ENCODE data around the gene PPM1H. TPM values are rescaled to one million over a fixed set of nuclear protein-coding genes. Genes with fewer than 3 reads are reported as not detected.

Gene PPM1H
- total RNA-seq, 1 donor from 2014 or later = not detected

GRCh38 chr12:62933602-62934238 is 1.2 kb downstream of the PPM1H start:
- no peak for DNase-seq (ENCODE audit: low spot score)
- Mint-ChIP-seq H3K9me3 (no peaks in the 10 kb centered on the region), H3K27me3 (ENCODE audit: low read depth) (peaks cover 37% of the 10 kb centered on the region), H3K4me1 (ENCODE audit: low read depth) (peaks cover 6% of the 10 kb centered on the region), H3K4me3 (ENCODE audit: low read depth) (peak overlapping the region; percentile 83), H3K27ac (no peak overlapping the region), H3K36me3 (ENCODE audit: low read depth) (no peaks in the 10 kb centered on the region)
- intact Hi-C loops (cut with micrococcal nuclease) = loop anchor here (10.0 kb wide), 1 partner anchor 119 kb away; no protein-coding TSS in a partner anchor

- intact Hi-C loops (cut with micrococcal nuclease) = loop anchor here (10.0 kb wide), 1 partner anchor 118 kb away; no protein-coding TSS in a partner anchor
- no peak for DNase-seq (ENCODE audit: low spot score)
- Mint-ChIP-seq H3K4me1 (ENCODE audit: low read depth) (peaks cover 6% of the 10 kb centered on the region), H3K4me3 (ENCODE audit: low read depth) (no peak overlapping the region), H3K27ac (no peak overlapping the region), H3K27me3 (ENCODE audit: low read depth) (peaks cover 37% of the 10 kb centered on the region), H3K9me3 (no peaks in the 10 kb centered on the region), H3K36me3 (ENCODE audit: low read depth) (no peaks in the 10 kb centered on the region)
Observed at GRCh38 chr12:62933220-62933601, 1.7 kb downstream of the PPM1H start.

DNA sequence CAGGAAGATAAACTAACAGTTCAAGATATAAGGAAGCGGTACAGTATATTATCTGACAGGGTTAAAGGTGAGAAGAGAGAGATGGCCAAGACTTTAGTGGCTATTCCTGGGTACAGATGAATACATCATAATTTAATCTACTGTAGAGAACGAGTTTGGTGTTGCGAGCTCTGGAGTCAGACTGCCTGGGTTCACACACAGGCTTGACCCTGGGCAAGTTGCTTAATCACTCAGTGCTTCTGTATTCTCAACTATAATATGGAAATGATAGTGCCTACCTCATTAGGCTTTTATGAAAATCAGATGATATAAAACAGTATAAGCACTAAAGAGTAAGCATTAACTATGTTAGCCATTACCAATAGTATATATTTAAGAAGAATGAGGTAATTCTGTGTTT is 3.5 kb downstream of the PPM1H start:
- peaks cover 6% of the 10 kb centered on the region for H3K4me1 Mint-ChIP-seq (ENCODE audit: low read depth)

DNA sequence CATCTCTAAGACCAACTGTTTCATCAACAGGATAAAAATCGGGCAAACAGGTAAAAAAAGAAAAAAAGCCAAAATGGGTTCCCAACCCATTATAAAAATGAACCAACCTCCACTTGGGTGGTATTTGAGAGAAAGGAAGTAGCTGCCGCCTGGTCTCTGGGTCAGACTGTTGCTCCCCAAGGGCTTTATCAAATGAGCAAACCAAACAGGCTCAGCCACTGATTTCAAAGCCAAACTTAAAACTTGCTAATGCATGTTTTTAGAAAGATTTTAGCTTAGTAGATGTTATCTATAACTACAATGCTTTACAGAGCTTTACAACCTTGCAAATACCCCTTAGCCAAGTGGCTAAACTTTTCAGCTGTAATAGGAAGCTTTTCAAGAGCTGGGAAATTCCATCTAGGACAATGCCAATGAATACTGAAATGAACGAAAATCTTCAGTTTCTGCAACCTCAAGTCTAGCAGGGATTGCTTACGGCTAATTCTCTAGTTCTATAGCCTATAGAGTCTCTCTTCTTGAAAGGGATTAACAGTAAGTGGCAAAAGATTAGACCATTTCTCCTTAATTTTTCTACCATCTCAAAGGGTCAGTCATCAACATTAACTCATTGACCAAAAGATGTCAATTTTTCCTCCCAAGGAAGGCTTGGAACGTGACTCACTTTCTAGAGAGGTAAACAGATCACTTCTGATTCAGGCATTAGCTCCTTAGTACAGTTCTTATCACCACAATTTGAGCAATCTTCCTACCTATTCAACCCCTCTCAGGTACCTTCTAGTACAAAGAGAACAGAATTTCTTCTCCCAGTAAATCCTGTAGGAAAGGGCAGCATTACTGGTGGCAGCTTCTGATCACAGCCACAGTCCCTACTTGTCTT is 4.2 kb downstream of the PPM1H start:
- peaks cover 36% of the 10 kb centered on the region for H3K27me3 Mint-ChIP-seq (ENCODE audit: low read depth)
- DNase-seq (ENCODE audit: low spot score) = no peak
- intact Hi-C loops (cut with micrococcal nuclease) = loop anchor here (10.0 kb wide), 1 partner anchor 116 kb away; no protein-coding TSS in a partner anchor
- H3K4me3 Mint-ChIP-seq (ENCODE audit: low read depth) = no peak overlapping the region
- no peaks in the 10 kb centered on the region for H3K9me3 Mint-ChIP-seq
- peaks cover 6% of the 10 kb centered on the region for H3K4me1 Mint-ChIP-seq (ENCODE audit: low read depth)
- no peak overlapping the region for H3K27ac Mint-ChIP-seq
- H3K36me3 Mint-ChIP-seq (ENCODE audit: low read depth) = no peaks in the 10 kb centered on the region

More for the DNA sequence above, 3.5 kb downstream of the PPM1H start:
- Mint-ChIP-seq H3K4me3 (ENCODE audit: low read depth) (no peak overlapping the region), H3K27ac (no peak overlapping the region), H3K36me3 (ENCODE audit: low read depth) (no peaks in the 10 kb centered on the region), H3K9me3 (no peaks in the 10 kb centered on the region), H3K27me3 (ENCODE audit: low read depth) (peaks cover 36% of the 10 kb centered on the region)
- intact Hi-C loops (cut with micrococcal nuclease) = loop anchor here (10.0 kb wide), 1 partner anchor 117 kb away; no protein-coding TSS in a partner anchor
- DNase-seq (ENCODE audit: low spot score) = no peak

DNA sequence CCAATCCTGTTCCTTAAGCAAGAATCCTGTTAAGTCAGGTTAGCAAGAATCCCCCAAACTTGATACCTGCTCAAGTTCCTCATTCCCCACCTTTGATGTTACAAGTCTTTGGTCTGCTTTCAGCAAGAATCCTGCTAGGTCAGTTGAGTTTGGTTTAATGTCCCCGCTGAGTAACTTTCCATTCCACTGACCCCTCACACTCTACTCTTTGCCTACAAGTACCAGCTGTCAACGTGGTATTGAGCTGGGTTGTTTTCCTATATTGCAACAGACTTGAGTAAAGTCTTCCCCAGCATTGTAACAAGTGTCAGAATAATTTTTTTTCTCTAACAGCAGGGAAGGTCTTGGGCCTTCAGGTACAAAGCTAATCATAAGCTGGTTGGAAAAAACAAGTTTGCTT is 6.3 kb downstream of the PPM1H start:
- H3K36me3 Mint-ChIP-seq (ENCODE audit: low read depth) = no peaks in the 10 kb centered on the region
- no peak for DNase-seq (ENCODE audit: low spot score)
- H3K27me3 Mint-ChIP-seq (ENCODE audit: low read depth) = peaks cover 27% of the 10 kb centered on the region
- H3K4me1 Mint-ChIP-seq (ENCODE audit: low read depth) = peaks cover 1% of the 10 kb centered on the region
- no peaks in the 10 kb centered on the region for H3K9me3 Mint-ChIP-seq
- no peak overlapping the region for H3K27ac Mint-ChIP-seq
- H3K4me3 Mint-ChIP-seq (ENCODE audit: low read depth) = no peak overlapping the region
- intact Hi-C loops (cut with micrococcal nuclease) = no loop called here

GRCh38 chr12:62925680-62926079 is 9.3 kb downstream of the PPM1H start:
- Mint-ChIP-seq H3K27me3 (ENCODE audit: low read depth) (peaks cover 5% of the 10 kb centered on the region), H3K36me3 (ENCODE audit: low read depth) (no peaks in the 10 kb centered on the region), H3K27ac (no peak overlapping the region), H3K4me1 (ENCODE audit: low read depth) (no peaks in the 10 kb centered on the region), H3K9me3 (no peaks in the 10 kb centered on the region), H3K4me3 (ENCODE audit: low read depth) (no peak overlapping the region)
- intact Hi-C loops (cut with micrococcal nuclease) = no loop called here
- DNase-seq (ENCODE audit: low spot score) = no peak

GRCh38 chr12:62924084-62924483 is 10.9 kb downstream of the PPM1H start:
- intact Hi-C loops (cut with micrococcal nuclease) = no loop called here
- Mint-ChIP-seq H3K27ac (no peak overlapping the region), H3K4me1 (ENCODE audit: low read depth) (no peaks in the 10 kb centered on the region), H3K27me3 (ENCODE audit: low read depth) (peaks cover 6% of the 10 kb centered on the region), H3K4me3 (ENCODE audit: low read depth) (no peak overlapping the region), H3K9me3 (no peaks in the 10 kb centered on the region), H3K36me3 (ENCODE audit: low read depth) (no peaks in the 10 kb centered on the region)
- DNase-seq (ENCODE audit: low spot score) = no peak

DNA sequence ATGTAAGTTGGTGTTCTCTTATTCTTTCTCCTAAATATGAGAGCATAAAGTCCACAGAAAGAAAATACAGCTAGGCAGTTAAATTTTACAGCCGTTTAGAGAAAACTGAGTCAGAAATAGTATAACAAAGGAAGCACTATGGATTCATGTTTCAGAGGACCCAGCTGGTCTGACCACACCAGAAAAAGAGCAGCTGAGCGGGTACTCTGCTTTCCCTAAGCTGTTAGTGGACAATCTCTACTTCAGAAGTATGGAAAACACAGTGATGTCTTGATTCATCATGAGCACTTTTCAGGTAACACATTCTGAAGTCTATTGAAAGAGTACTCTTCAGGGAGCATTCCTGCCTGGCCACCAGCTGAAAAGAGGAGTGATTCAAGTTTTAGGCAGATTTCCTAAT is 12.4 kb downstream of the PPM1H start:
- no peak for DNase-seq (ENCODE audit: low spot score)
- no peak overlapping the region for H3K27ac Mint-ChIP-seq
- H3K4me3 Mint-ChIP-seq (ENCODE audit: low read depth) = no peak overlapping the region
- H3K4me1 Mint-ChIP-seq (ENCODE audit: low read depth) = no peaks in the 10 kb centered on the region
- H3K36me3 Mint-ChIP-seq (ENCODE audit: low read depth) = no peaks in the 10 kb centered on the region
- no peaks in the 10 kb centered on the region for H3K9me3 Mint-ChIP-seq
- intact Hi-C loops (cut with micrococcal nuclease) = no loop called here
- peaks cover 8% of the 10 kb centered on the region for H3K27me3 Mint-ChIP-seq (ENCODE audit: low read depth)

GRCh38 chr12:62919838-62920237 is 15.1 kb downstream of the PPM1H start:
- intact Hi-C loops (cut with micrococcal nuclease) = no loop called here
- no peak for DNase-seq (ENCODE audit: low spot score)
- Mint-ChIP-seq H3K4me1 (ENCODE audit: low read depth) (no peaks in the 10 kb centered on the region), H3K4me3 (ENCODE audit: low read depth) (no peak overlapping the region), H3K27ac (no peak overlapping the region), H3K9me3 (no peaks in the 10 kb centered on the region), H3K27me3 (ENCODE audit: low read depth) (peaks cover 6% of the 10 kb centered on the region), H3K36me3 (ENCODE audit: low read depth) (no peaks in the 10 kb centered on the region)

DNA sequence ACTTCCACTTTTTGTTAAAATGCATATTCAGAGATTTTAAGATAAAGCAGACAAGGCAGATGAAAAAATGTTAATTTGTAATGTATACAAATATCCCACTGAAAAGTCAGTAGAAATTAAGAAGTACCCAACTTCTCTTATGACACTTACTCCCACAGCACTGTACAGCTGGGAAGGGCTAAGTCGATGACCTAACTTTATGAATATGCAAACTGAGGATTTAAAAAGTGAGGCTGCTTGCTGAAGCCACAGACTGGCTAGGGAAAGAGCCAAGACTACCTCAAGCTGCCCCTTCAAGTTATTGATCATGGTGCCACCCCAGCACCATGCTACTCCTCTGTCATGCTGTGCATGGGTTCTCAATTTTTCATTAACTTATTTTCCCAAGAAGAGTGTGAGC is 17.0 kb downstream of the PPM1H start:
- DNase-seq (ENCODE audit: low spot score) = no peak
- H3K27me3 Mint-ChIP-seq (ENCODE audit: low read depth) = peaks cover 6% of the 10 kb centered on the region
- no peak overlapping the region for H3K4me3 Mint-ChIP-seq (ENCODE audit: low read depth)
- H3K27ac Mint-ChIP-seq = no peak overlapping the region
- intact Hi-C loops (cut with micrococcal nuclease) = no loop called here
- no peaks in the 10 kb centered on the region for H3K4me1 Mint-ChIP-seq (ENCODE audit: low read depth)
- no peaks in the 10 kb centered on the region for H3K36me3 Mint-ChIP-seq (ENCODE audit: low read depth)
- H3K9me3 Mint-ChIP-seq = no peaks in the 10 kb centered on the region

- no peaks in the 10 kb centered on the region for H3K9me3 Mint-ChIP-seq
Observed at GRCh38 chr12:62916632-62917425, 18.1 kb downstream of the PPM1H start.

DNA sequence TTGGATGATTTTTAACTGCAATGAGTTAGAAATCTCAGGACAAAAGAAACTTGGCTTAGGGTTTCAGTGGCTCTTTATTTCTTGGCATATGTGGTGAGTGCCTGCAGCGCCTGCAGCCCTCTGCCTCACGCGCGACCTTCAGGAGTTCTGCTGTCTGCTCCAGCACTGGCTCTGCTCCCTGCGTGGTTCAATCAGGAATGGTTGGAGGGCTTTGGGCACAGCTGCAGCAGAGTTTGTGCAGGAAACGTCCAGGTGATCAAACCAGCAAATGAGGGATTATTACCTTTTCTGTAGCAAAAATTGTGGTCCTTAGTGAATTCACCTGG is 19.8 kb downstream of the PPM1H start:
- intact Hi-C loops (cut with micrococcal nuclease) = no loop called here
- Mint-ChIP-seq H3K9me3 (no peaks in the 10 kb centered on the region), H3K27me3 (ENCODE audit: low read depth) (peaks cover 11% of the 10 kb centered on the region), H3K4me3 (ENCODE audit: low read depth) (no peak overlapping the region), H3K4me1 (ENCODE audit: low read depth) (no peaks in the 10 kb centered on the region), H3K27ac (no peak overlapping the region), H3K36me3 (ENCODE audit: low read depth) (no peaks in the 10 kb centered on the region)
- DNase-seq (ENCODE audit: low spot score) = no peak

More at GRCh38 chr12:62916632-62917425, 18.1 kb downstream of the PPM1H start:
- no peak overlapping the region for H3K4me3 Mint-ChIP-seq (ENCODE audit: low read depth)
- no peak for DNase-seq (ENCODE audit: low spot score)
- H3K36me3 Mint-ChIP-seq (ENCODE audit: low read depth) = no peaks in the 10 kb centered on the region
- intact Hi-C loops (cut with micrococcal nuclease) = no loop called here
- peaks cover 8% of the 10 kb centered on the region for H3K27me3 Mint-ChIP-seq (ENCODE audit: low read depth)
- no peaks in the 10 kb centered on the region for H3K4me1 Mint-ChIP-seq (ENCODE audit: low read depth)
- H3K27ac Mint-ChIP-seq = no peak overlapping the region
